ENCODE measurements around the gene ADAM8.
A peak's percentile ranks its signal among the peaks of the same experiment; 100 is the strongest.

The ADAM8 gene

DNA sequence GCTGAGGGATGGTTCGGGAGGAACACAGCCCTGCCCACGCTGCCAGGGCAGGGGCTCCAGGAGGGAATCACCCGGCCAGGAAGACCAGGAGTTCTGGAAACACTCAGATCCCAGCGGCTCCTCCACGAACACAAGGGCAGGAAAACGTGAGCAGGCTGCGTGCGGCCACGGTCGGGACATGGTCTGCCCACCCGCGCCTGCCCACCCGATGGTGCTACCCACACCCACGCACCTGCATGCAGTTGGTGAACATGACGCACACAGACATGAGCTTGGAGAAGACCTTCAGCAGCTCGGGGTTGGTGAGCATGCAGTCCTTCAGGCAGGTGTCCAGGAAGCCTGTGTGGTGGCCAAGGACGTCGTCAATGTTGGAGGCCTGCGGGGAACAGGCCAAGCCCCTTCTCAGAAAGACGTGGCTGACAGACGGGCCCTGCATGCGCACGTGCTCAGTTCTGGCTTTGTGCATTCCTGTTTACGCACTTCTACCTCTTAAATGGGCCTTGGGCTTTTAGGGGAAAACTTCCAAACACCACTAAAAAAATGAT, 6.2 kb upstream of the ADAM8 start:
- DNase-seq (ENCODE audit: low read depth), result no peak
- TF ChIP-seq, protein P1, sequence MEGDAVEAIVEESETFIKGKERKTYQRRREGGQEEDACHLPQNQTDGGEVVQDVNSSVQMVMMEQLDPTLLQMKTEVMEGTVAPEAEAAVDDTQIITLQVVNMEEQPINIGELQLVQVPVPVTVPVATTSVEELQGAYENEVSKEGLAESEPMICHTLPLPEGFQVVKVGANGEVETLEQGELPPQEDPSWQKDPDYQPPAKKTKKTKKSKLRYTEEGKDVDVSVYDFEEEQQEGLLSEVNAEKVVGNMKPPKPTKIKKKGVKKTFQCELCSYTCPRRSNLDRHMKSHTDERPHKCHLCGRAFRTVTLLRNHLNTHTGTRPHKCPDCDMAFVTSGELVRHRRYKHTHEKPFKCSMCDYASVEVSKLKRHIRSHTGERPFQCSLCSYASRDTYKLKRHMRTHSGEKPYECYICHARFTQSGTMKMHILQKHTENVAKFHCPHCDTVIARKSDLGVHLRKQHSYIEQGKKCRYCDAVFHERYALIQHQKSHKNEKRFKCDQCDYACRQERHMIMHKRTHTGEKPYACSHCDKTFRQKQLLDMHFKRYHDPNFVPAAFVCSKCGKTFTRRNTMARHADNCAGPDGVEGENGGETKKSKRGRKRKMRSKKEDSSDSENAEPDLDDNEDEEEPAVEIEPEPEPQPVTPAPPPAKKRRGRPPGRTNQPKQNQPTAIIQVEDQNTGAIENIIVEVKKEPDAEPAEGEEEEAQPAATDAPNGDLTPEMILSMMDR (IDR thresholded peaks at IDR 0.05; ENCODE audit: control insufficient read depth, extremely low read depth, insufficient read depth), result no peak
- H3K4me3 ChIP-seq (ENCODE audit: low read depth, low read length), result no peak overlapping the region

DNA sequence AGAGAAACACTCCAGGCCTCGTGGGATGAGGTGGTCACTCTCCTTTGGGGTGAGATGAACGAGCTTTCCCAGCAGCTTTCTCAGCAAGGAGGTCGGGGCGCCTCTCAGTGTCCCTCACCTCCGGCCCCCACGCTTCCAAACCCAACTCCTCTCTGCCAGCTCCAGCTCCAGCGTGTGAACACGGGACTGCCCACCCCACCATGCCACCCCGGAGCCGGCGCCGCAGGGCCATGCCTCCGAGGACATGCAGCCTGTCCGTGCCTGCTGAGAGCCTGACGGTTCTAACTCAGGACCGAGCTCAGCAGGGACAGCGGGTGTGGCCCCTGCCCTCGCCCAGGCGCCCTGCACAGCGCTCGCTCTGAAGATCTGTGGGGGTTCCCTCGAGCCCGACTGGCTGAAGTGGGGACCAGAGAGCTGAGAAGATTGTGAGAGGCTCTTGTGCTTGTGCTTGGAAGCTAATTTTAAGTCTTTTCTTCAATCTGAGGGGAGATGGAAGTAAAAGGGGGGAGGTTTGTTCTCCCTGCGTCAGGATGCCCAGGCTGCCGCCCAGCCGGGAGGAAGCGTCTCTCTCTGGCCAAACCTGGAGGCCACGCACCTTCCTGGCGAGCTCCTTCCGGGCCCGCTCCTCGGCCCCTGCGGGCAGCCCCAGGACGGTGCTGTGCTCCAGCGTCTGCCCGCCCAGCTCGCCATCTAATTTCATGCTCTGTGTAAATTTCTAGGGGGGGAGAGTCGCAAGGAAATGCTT, 5.1 kb upstream of the ADAM8 start:
- no peak overlapping the region for H3K4me3 ChIP-seq (ENCODE audit: low read depth, low read length)
- TF ChIP-seq, protein P1 (IDR thresholded peaks at IDR 0.05; ENCODE audit: control insufficient read depth, extremely low read depth, insufficient read depth), result no peak
- DNase-seq (ENCODE audit: low read depth), result no peak

DNA sequence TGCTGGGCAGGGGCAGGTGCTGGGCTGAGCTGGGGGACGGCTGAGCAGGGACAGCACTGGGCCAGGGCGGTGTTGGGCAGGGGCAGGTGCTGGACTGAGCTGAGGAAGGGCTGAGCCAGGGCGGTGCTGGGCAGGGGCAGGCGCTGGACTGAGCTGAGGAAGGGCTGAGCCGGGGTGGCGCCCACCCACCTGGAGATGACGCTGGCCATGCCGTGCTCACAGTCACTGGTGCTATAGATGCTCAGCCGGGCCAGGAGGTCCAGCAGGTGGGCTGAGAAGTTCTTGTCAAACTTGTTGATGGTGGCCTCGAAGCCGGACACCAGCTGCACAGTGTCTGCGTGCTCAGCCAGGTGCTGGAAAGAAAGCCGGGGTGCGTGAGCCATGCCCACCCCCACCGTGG, 4.4 kb upstream of the ADAM8 start:
- TF ChIP-seq, protein P1 (IDR thresholded peaks at IDR 0.05; ENCODE audit: control insufficient read depth, extremely low read depth, insufficient read depth), result no peak
- no peak for DNase-seq (ENCODE audit: low read depth)
- no peak overlapping the region for H3K4me3 ChIP-seq (ENCODE audit: low read depth, low read length)

DNA sequence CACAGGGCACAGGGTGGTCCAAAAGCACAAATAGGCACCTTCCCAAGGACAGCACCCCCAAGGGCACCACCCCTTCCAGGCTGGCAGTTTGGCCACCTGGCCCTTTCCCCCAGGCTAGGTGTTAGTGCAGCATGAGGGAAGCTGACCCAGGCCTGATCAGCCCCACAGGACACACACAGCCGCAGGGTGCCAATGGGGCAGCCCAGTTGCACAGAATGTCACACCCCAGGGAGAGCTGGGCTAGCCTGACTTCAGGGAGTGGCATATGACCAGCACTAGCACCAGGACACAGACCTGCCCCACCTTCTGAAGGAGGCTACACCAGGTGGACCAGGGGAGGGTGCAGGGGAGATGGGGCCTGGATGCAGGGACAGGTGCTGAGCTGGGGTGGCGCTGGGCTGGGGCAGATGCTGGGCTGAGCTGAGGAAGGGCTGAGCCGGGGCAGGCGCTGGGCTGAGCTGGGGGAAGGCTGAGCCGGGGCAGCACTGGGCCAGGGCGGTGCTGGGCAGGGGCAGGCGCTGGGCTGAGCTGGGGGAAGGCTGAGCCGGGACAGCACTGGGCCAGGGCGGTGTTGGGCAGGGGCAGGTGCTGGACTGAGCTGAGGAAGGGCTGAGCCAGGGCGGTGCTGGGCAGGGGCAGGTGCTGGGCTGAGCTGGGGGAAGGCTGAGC, 3.9 kb upstream of the ADAM8 start:
- TF ChIP-seq, protein P1 (IDR thresholded peaks at IDR 0.05; ENCODE audit: control insufficient read depth, extremely low read depth, insufficient read depth), result no peak
- no peak overlapping the region for H3K4me3 ChIP-seq (ENCODE audit: low read depth, low read length)
- no peak for DNase-seq (ENCODE audit: low read depth)

DNA sequence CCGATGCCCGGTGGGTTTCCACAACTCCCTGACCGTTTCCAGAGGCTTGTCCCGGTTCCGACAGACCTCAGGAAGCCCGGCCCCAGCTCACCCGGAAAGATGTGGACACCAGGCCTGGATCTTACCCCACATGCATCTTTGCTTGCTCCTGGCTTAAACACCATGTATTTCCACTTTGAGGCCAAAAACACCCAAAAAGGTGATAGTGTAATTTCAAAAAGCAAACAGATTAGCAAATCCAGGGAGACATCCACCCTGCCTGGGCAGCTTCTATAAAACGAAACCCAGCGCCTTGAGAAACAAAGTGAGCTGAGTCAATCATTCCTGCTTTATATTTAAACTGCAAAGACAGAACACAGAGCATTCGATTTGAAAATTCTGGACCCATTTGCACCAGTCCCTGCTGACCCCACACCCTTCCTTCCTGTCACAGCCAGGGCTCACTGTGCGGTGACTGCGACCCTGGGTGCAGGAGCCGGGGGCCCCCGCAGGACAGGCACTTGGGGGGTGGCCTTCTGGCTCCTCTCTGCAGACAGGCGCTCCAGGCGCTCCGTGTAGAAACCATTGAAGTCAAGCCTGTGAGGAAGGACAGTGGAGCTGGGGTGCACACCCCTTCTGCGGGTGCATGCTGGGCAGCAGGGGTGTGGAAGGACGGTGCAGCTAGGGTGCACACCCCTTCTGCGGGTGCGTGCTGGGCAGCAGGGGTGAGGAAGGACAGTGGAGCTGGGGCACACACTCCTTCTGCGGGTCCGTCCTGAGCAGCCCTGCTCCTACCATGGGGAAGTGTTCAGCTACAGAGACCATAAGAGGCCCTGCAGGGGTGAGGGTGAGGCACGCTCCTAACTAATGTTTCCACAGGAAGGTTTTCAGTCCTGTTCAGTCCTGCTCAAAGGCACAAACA, 2.9 kb upstream of the ADAM8 start:
- TF ChIP-seq, protein P1 (IDR thresholded peaks at IDR 0.05; ENCODE audit: control insufficient read depth, extremely low read depth, insufficient read depth), result no peak
- no peak overlapping the region for H3K4me3 ChIP-seq (ENCODE audit: low read depth, low read length)
- no peak for DNase-seq (ENCODE audit: low read depth)

DNA sequence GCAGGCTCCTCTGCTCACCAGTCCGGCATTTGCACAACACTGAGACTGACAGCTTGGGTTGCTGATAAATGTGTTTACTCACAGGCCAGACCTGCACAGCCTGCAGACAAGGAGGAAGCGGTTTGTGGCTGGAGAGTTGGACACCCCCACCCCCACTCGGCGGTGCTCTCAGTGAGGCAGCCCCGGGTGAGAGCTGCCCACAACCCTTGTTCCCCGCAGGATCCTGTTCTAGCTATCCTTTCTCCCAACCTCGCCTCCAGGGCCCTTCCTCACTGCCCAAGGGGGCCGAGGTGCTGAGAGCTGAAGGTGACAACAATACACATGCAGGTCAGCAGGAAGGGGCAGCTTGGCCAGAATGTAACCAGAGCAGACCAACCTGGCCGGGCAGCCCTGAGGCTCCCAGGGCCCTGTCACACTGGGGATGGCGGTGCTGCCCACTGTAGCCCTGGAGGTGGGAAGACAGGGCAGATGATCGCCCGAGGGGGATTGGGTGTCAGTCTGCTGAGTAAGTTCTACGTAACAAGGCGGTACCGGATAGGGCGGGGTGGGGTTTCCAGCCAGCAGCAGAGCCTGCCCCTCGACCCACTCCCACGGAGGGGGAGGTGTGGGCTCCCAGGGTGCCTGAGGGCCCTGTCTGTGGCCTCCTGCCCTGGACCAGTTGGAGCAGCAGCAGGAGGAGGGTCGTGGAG, 2.1 kb upstream of the ADAM8 start:
- TF ChIP-seq, protein P1 (IDR thresholded peaks at IDR 0.05; ENCODE audit: control insufficient read depth, extremely low read depth, insufficient read depth), result no peak
- H3K4me3 ChIP-seq (ENCODE audit: low read depth, low read length), result no peak overlapping the region

More for the DNA sequence above, 2.1 kb upstream of the ADAM8 start:
- peak; percentile 25 for DNase-seq (ENCODE audit: low read depth)
